ENCODE results near the gene TJAP1.

DNA sequence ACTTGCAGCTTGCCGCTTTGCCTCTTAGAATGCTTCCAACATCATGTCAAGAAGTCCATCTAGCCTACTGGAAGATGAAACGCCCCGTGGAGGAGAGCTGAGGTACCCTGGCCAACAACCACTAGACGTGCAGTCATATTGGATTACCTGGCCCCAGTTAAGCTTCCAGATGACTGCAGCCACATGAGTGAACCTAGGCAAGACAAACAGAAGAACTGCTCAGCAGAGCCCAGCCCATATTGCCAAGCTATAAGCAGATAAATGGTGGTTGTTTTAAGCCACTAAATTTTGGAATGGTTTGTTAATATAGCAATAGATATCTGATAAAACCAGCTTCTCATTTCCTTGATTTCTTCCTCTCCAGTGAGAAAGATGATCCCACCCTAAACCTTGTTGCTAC lies 17.3 kb upstream of the TJAP1 start:
- TF ChIP-seq EZH2 (IDR thresholded peaks at IDR 0.05; ENCODE audit: borderline replicate concordance, low read depth, low read length, severe bottlenecking) (no peak), CTCF (IDR thresholded peaks at IDR 0.05; ENCODE audit: borderline replicate concordance, extremely low read depth, low read length, poor library complexity, severe bottlenecking) (no peak)

All from DND-41 (cell line).